IPS-20b (cell line): ENCODE measurements around the gene GPRC5C.
A peak's percentile ranks its signal among the peaks of the same experiment; 100 is the strongest.

ENCODE experiments used
- H3K27ac ChIP-seq: one replicate; pipeline ENCODE4 v1.5.1; 2013; ENCODE audit warnings: low read length
- H3K27me3 ChIP-seq: 2 replicates; pipeline ENCODE4 v1.6.1; 2013; ENCODE audit warnings: mild to moderate bottlenecking, low read length, inconsistent platforms; ENCODE audit not compliant: insufficient read depth
- H3K36me3 ChIP-seq: 2 replicates; pipeline ENCODE4 v1.6.1; 2013; ENCODE audit warnings: low read depth, mild to moderate bottlenecking, inconsistent platforms, low read length, moderate library complexity; ENCODE audit not compliant: insufficient read depth
- H3K4me1 ChIP-seq: 2 replicates; pipeline ENCODE4 v1.6.1; 2013; ENCODE audit warnings: mild to moderate bottlenecking, control low read depth, inconsistent platforms, low read length, moderate library complexity; ENCODE audit not compliant: insufficient read depth
- H3K4me3 ChIP-seq: 2 replicates; pipeline ENCODE4 v1.5.1; 2013; ENCODE audit warnings: mild to moderate bottlenecking, low read length, inconsistent platforms
- H3K9ac ChIP-seq: 2 replicates; pipeline ENCODE4 v1.6.1; 2013; ENCODE audit warnings: low read depth, mild to moderate bottlenecking, inconsistent platforms, low read length, moderate library complexity
- H3K9me3 ChIP-seq: 2 replicates; pipeline ENCODE4 v1.6.1; 2013; ENCODE audit warnings: mild to moderate bottlenecking, low read depth, low read length, inconsistent platforms; ENCODE audit not compliant: insufficient read depth

The GPRC5C gene

GRCh38 chr17:74431568-74432423 lies at the start of gene GPRC5C:
Gene GPRC5C (plus strand): TSS chr17:74432088. CDS start chr17:74439777, 7,689 bp downstream.
- H3K4me1 ChIP-seq: peaks cover 23% of the 10 kb centered on the region; the same call in 1 of the 2 replicates
- peak within 1 kb of the TSS; percentile 72 for H3K4me3 ChIP-seq
- no peak within 1 kb of the TSS for H3K27ac ChIP-seq
- peaks cover 66% of the 10 kb centered on the region for H3K27me3 ChIP-seq
- H3K9ac ChIP-seq: peak within 1 kb of the TSS; percentile 66
- no peaks in the 10 kb centered on the region for H3K9me3 ChIP-seq
- H3K36me3 ChIP-seq: no peaks in the 10 kb centered on the region

- H3K27me3 ChIP-seq: no peaks in the 10 kb centered on the region
- no peak overlapping the region for H3K27ac ChIP-seq
- H3K4me3 ChIP-seq: no peak overlapping the region
- no peak overlapping the region for H3K9ac ChIP-seq
- H3K36me3 ChIP-seq: no peaks in the 10 kb centered on the region
- no peaks in the 10 kb centered on the region for H3K9me3 ChIP-seq
- H3K4me1 ChIP-seq: peaks cover 8% of the 10 kb centered on the region; the same call in 1 of the 2 replicates
These were observed 48.7 kb upstream of the GPRC5C start for GRCh38 chr17:74383141-74383540.

GRCh38 chr17:74385201-74385600 lies 46.7 kb upstream of the GPRC5C start:
- Histone ChIP-seq H3K36me3 (no peaks in the 10 kb centered on the region), H3K27ac (no peak overlapping the region), H3K4me3 (no peak overlapping the region), H3K27me3 (no peaks in the 10 kb centered on the region), H3K9ac (no peak overlapping the region), H3K4me1 (peaks cover 8% of the 10 kb centered on the region; the same call in 1 of the 2 replicates), H3K9me3 (no peaks in the 10 kb centered on the region)

GRCh38 chr17:74386386-74386785 lies 45.5 kb upstream of the GPRC5C start:
- H3K9me3 ChIP-seq: no peaks in the 10 kb centered on the region
- H3K4me1 ChIP-seq: peaks cover 8% of the 10 kb centered on the region; the same call in 1 of the 2 replicates
- H3K9ac ChIP-seq: no peak overlapping the region
- H3K36me3 ChIP-seq: no peaks in the 10 kb centered on the region
- no peaks in the 10 kb centered on the region for H3K27me3 ChIP-seq
- no peak overlapping the region for H3K4me3 ChIP-seq
- no peak overlapping the region for H3K27ac ChIP-seq

GRCh38 chr17:74387365-74388218 lies 44.3 kb upstream of the GPRC5C start:
- H3K4me1 ChIP-seq: peaks cover 8% of the 10 kb centered on the region; the same call in 1 of the 2 replicates
- H3K9ac ChIP-seq: no peak overlapping the region
- H3K27me3 ChIP-seq: no peaks in the 10 kb centered on the region
- H3K9me3 ChIP-seq: no peaks in the 10 kb centered on the region
- H3K36me3 ChIP-seq: no peaks in the 10 kb centered on the region
- H3K27ac ChIP-seq: no peak overlapping the region
- no peak overlapping the region for H3K4me3 ChIP-seq

- Histone ChIP-seq H3K36me3 (no peaks in the 10 kb centered on the region), H3K27ac (no peak overlapping the region)
These were observed 42.7 kb upstream of the GPRC5C start for GRCh38 chr17:74389084-74389753.

GRCh38 chr17:74389937-74390679 lies 41.8 kb upstream of the GPRC5C start:
- no peaks in the 10 kb centered on the region for H3K36me3 ChIP-seq
- no peak overlapping the region for H3K4me3 ChIP-seq
- peaks cover 8% of the 10 kb centered on the region; the same call in 1 of the 2 replicates for H3K4me1 ChIP-seq
- H3K27me3 ChIP-seq: no peaks in the 10 kb centered on the region
- no peaks in the 10 kb centered on the region for H3K9me3 ChIP-seq
- H3K27ac ChIP-seq: no peak overlapping the region
- H3K9ac ChIP-seq: no peak overlapping the region

More at GRCh38 chr17:74389084-74389753, 42.7 kb upstream of the GPRC5C start:
- H3K9ac ChIP-seq: no peak overlapping the region
- no peaks in the 10 kb centered on the region for H3K27me3 ChIP-seq
- H3K9me3 ChIP-seq: no peaks in the 10 kb centered on the region
- peaks cover 8% of the 10 kb centered on the region; the same call in 1 of the 2 replicates for H3K4me1 ChIP-seq
- no peak overlapping the region for H3K4me3 ChIP-seq

GRCh38 chr17:74390680-74391653 lies 40.9 kb upstream of the GPRC5C start:
- Histone ChIP-seq H3K9me3 (no peaks in the 10 kb centered on the region), H3K4me1 (peaks cover 8% of the 10 kb centered on the region; the same call in 1 of the 2 replicates), H3K27me3 (no peaks in the 10 kb centered on the region), H3K9ac (no peak overlapping the region), H3K4me3 (no peak overlapping the region), H3K27ac (no peak overlapping the region), H3K36me3 (no peaks in the 10 kb centered on the region)

- Histone ChIP-seq H3K27ac (no peak overlapping the region), H3K36me3 (no peaks in the 10 kb centered on the region), H3K4me3 (no peak overlapping the region), H3K27me3 (no peaks in the 10 kb centered on the region), H3K9ac (no peak overlapping the region), H3K9me3 (no peaks in the 10 kb centered on the region), H3K4me1 (peaks cover 8% of the 10 kb centered on the region; the same call in 1 of the 2 replicates)
These were observed 40.1 kb upstream of the GPRC5C start for GRCh38 chr17:74391771-74392170.

- H3K4me3 ChIP-seq: no peak overlapping the region; the same call in 1 of the 2 replicates
These were observed 39.0 kb upstream of the GPRC5C start for GRCh38 chr17:74392848-74393247.

More at GRCh38 chr17:74392848-74393247, 39.0 kb upstream of the GPRC5C start:
- H3K9me3 ChIP-seq: no peaks in the 10 kb centered on the region
- no peaks in the 10 kb centered on the region for H3K36me3 ChIP-seq
- H3K27me3 ChIP-seq: no peaks in the 10 kb centered on the region
- no peaks in the 10 kb centered on the region; the same call in 1 of the 2 replicates for H3K4me1 ChIP-seq
- H3K27ac ChIP-seq: no peak overlapping the region
- no peak overlapping the region for H3K9ac ChIP-seq
